ENCODE measurements around the gene TRAFD1. TPM values are rescaled to one million over a fixed set of nuclear protein-coding genes. Genes with fewer than 3 reads are reported as not detected.
"Not testable (repeated sequence)": the region's sequence is repeated elsewhere in the genome, so short reads cannot be mapped to it uniquely, and the experiment has no call there.

TRAFD1 gene
- total RNA-seq, 1 donor = 33.4 TPM

DNA sequence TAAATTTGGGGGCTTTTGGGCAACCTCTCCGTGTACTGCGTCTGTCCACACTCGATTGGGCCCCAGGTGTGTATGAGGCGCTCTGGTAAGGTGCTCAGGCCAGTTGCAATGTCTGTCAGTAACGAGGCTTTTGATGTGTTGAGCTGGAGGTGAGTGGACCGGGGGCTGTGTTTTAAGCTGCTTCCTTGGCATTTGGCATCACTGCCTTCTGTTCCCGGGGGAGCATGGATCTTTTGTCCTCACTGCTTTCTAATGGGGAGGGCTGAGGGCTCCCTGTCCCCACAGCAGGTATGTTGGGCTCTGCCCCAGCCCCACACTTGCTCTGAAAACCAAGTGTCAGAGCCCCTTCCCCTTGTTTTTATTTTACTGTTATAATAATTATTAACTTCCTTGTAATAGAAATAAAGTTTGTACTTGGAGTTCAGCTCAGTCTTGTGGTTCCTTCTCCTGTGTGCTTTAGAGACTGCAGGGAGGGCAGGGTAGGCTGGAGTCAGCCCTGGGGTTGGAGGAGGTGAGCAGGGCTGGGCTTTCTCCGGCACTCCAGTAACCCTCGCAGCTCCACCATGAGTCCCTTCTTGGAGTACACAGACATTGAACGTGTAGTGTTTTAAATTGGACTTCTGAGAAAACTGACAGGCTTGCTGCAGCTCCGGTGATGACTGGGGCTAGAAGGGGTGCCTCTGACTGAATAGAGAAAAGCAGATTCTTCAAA lies 28.0 kb downstream of the TRAFD1 start:
- no peak for DNase-seq (ENCODE audit: low read depth in 2 of 3, low spot score in 2 of 3)

DNA sequence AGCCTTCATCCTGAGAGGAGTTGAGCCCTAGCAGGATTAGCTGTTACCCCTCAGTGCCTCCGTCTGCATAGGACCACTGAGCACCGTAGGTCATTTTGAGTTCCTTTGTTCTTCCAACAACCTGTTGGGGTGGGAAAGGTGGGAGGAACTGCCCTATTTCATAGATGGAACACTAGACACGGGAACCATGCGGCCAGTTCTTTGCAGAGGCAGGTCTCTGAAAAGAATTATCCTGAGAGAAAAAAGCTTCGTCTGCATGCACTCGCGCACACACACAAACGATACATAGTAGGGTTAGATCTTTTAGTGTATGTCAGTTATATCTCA lies 28.5 kb downstream of the TRAFD1 start:
- no peak for DNase-seq (ENCODE audit: low read depth in 2 of 3, low spot score in 2 of 3)

DNA sequence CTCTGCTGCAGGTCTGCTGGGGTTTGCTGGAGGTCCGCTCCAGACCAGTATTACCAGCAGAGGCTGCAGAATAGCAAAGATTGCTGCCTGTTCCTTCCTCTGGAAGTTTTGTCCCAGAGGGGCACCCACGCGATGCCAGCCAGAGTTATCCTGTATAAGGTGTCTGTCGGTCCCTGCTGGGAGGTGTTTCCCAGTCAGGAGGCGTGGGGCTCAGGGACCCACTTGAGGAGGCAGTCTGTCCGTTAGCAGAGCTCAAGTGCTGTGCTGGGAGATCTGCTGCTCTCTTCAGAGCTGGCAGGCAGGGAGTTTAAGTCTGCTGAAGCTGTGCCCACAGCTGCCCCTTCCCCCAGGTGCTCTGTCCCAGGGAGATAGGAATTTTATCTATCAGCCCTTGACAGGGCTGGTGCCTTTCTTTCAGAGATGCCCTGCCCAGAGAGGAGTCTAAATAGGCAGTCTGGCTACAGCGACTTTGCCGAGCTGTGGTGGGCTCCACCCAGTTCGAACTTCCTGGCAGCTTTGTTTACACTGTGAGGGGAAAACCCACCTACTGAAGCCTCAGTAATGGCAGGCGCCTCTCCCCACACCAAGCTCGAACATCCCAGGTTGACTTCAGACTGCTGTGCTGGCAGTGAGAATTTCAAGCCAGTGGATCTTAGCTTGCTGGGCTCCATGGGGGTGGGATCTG lies 33.2 kb downstream of the TRAFD1 start:
- not testable (repeated sequence) for DNase-seq (ENCODE audit: low read depth in 2 of 3, low spot score in 2 of 3)

DNA sequence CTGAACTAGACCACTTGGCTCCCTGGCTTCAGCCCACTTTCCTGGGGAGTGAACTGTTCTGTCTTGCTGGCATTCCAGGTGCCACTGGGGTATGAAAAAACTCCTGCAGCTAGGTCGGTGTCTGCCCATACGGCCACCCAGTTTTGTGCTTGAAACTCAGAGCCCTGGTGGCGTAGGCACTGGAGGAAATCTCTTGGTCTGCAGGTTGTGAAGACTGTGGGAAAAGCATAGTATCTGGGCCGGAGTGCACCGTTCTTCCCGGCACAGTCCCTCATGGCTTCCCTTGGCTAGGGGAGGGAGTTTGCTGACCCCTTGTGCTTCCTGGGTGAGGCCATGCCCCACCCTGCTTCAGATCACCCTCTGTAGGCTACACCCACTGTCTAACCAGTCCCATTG lies 33.8 kb downstream of the TRAFD1 start:
- DNase-seq (ENCODE audit: low read depth in 2 of 3, low spot score in 2 of 3) = no peak

DNA sequence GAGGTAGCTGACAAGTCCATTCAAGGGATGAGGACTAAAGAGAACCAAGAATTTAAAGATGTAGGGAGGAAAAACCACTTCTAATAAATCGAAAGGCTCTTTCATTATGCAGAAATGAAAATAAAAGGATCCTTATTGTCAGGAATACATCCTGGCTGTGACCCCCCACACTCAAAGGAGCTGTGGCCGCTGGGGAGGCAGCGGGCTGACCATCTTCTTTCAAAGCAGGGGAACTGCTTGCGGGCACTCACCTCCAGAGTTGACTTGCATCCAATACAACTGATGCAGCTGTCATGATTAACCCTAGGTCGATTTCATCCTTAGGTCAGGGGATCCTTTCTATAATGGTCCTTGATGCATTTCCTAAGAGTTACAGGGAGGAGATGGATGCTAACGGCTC lies 35.3 kb downstream of the TRAFD1 start:
- no peak for DNase-seq (ENCODE audit: low read depth in 2 of 3, low spot score in 2 of 3)

DNA sequence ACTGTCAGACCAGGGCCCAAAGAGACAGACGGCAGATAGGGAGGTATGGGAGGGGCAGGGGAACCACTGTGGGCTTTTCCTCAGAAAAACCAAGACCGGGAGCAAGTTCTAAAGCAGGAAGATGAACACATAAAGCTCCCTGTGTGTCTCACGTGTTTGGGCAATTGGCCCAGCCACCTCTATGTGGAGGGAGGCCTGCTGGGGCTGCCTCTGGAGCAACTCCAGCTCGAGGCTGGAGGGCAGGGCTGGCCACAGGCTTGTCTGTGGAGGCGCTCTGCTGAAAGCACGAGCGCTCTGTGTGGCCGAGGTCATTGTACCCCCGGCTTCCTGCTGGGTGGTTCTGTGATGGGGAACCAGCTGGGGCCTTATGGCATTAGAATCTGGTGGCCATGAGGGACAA lies 36.4 kb downstream of the TRAFD1 start:
- no peak for DNase-seq (ENCODE audit: low read depth in 2 of 3, low spot score in 2 of 3)

DNA sequence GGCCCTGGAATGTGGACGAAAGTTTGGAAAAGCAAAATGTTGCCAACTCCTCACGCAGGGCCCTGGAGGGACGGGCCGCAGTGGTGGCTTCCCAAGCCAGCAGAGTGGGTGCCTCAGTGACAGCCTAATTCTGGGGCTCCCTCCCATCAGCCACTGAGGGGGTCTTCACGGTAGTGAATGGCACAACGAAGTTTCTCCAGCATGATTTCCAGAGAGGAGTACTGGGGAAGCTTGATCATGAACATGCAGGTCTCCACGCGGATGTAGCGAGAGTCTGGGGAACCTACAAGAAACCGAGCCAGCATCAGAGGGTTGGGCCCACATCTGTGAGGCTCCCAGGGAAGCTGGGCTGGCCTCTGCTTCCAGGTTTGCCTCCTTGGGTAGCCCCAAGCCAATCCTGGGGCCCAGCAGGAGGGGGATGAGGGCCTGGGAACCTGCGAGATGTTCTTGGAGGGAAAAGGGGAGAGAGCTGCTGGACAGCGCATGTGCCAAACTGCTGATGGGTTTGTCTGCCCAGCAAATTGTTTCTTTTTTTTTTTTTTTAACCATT lies 37.0 kb downstream of the TRAFD1 start:
- DNase-seq (ENCODE audit: low read depth in 2 of 3, low spot score in 2 of 3) = no peak

DNA sequence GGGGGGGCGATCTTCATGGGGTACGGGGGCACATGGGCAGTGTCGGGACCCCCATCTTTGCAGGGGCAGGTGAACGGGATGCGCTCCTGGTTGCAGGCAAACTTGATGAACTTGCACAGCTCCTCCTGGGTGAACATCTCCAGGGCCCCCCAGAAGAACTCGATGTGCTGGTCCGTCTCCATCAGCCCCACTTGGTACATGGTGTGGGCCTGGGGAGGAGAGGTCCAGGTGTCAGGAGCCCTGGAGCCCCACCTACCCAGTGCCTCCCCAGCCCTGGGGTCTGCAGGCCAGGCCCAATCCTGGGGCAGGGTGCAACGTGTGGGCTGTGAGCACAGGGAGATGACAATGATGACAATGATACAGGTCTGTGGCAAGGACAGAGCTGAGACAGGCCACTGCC lies 37.7 kb downstream of the TRAFD1 start:
- no peak for DNase-seq (ENCODE audit: low read depth in 2 of 3, low spot score in 2 of 3)

DNA sequence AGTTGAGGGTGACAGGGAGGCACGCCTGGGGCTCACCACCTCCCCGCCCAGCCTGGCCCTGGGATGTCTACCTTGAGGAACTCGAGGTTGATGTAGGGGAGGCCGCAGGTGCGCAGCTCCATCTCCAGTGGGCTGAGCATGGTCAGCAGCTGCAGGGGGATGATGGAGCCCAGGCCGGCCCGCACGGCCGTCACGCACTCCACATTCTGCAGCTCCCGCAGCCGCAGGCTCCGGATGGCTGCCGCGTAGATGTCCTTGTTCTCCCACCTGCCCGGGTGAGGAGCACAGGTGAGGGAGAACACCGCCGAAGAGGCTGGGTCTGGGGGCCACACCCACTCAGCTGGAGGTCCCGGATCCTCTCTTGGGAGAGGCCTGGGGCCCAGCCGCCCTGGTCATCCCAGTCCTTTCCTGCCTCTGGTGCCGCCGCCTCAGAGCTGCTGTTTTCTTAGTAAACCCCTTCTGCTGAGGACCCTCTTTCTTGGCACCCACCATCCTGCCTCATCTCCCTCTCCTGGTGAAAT lies 38.2 kb downstream of the TRAFD1 start:
- DNase-seq (ENCODE audit: low read depth in 2 of 3, low spot score in 2 of 3) = no peak

DNA sequence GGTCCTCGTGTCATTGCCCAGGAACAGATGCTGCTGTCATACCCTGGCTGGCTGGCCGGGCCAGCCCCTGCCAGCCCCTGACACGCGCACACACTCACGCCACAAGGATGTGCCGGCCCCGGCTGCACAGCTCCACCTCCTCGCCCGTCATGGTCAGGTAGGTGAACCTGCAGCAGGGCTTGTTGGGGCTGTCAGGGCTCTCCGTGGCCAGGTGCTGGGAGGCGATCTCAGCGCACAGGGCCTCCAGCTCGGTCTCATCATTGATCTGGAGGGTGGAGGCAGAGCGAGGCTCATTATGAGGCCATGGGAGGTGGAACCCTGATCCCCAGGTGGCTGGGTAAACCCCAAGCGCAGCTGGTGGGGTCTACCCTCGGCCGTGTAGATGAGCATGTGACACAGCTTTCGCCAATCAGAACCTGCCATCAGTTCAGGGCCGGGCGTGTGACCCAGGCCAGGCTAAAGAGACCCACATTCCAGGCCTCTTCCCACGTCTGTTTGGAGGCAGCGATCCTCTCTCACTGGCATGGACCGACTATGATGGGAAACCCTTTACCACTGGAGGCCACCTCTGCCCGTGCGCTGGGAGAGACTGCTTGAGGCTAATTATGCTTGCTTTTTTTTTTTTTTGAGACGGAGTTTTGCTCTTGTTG lies 38.8 kb downstream of the TRAFD1 start:
- no peak for DNase-seq (ENCODE audit: low read depth in 2 of 3, low spot score in 2 of 3)

DNA sequence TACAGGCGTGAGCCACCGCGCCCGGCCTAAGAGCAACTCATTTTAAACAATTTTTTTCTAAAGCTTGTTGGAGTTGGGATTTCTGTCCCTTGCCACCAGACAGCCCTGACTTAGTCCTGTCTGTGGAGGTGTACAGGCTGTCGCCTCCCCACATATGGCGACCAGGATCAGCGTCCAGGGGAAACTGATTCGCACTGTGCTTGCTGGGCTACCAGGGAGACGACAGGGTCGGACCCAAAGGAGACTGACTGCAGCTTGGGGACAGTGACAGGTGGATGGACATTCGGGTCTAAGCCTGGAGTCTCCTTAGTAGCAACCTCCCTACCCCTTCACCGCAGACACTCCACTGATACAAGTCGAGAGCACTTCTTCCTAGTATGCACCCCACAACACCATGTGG lies 40.3 kb downstream of the TRAFD1 start:
- DNase-seq (ENCODE audit: low read depth in 2 of 3, low spot score in 2 of 3) = no peak

DNA sequence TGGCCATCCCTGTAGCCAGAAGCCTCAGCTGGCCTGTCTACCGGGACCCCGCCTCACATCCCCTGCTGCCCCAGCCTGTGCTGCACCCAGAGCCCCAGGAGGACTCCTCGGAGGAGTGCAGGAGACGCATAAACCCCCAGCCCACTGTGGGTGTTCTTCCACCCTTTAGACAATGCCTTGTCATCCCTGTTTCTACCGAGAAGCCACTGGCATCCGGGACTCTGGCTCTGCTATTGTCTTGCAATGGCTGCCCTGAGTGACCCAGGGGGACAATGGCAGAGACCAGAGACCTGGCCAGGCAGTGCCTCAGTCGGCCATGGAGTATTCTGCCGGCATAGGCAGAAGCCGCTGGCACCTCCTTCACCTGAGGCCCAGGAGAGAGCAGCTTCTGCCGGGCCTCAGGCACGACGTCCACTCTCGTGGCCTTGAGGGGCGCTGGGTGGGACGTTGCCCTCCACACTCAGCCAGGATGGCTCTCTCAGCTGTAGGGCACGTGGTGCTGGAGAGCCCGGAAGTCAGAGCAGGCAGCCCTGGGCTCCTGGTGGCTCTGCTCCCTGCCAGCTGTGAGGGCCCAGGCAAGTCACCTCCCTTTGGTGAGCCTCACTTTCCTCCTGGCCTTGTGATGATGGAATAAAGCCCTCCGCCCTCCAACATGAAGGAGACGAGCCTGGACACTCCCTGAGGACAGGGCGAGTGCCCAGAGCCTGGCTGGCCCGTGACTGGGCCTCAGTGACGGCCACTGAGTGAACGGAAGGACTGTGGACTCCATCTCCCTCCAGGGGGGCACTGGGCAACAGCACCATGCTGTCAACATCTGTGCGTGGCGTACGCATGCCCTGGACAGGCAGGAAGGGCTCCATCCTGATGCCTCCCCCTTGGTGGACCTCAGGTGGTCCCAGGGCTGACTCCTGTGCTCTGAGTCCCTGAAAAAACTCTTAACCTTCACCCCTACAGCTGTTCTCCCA lies 41.0 kb downstream of the TRAFD1 start:
- DNase-seq (ENCODE audit: low read depth in 2 of 3, low spot score in 2 of 3) = no peak

DNA sequence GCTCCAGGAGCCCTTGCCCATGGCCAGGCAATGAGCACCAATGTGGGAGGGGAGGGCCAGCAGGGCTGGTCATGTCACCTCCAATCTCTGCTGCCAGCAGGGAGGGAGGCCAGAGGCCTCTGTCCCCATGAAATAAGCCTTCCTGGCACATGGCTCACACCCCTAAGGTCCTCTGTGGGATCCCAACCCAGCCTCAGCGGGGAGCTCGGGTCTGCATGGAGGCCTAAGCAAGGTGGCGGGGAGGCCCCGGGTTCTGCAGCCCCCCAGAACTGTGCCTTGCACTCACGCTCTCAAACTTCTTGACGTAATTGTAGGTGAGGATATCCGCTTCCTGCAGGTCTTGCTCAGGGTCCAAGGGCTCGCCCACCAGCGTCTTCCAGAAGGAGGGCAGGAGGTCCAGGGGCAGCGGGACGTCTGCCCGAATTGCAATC lies 41.7 kb downstream of the TRAFD1 start:
- DNase-seq (ENCODE audit: low read depth in 2 of 3, low spot score in 2 of 3) = no peak

DNA sequence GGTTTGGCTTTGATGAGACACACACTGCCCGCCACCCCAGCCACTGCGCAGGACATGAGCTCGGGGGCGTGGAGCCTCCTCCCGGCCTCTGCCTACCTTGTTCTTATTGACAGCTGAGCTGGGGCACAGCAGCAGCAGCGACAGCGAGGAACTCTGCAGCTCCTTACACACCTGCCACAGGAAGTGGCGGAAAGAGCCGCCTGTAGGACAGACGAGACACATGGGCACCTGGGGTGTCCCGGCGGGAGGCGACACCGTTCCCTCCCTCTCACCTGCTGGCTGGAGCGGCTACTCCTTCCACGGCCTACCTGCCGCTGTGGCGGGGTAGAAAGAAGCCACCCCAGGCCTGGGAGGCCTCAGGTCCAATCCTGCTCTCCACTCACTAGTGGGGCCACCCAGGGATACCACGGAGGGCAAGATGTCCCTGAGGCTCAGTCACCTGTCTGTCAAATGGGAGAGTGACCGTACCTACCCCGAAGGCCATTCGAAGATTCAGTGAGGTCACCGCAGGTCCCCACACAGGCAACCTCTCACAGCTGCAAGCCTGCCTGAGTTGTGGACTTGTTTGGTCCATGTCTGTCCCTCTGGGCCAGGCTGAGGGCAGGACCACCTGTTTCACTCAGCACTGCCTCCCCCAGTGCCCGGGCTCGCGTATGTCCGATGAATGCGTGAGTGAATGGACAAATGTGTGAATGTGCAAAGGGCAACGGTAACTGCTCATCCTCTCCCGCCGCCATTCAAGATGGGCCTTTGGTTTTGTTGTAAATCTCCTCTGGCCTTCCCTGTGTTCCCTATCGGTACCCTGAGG lies 42.6 kb downstream of the TRAFD1 start:
- DNase-seq (ENCODE audit: low read depth in 2 of 3, low spot score in 2 of 3) = no peak

DNA sequence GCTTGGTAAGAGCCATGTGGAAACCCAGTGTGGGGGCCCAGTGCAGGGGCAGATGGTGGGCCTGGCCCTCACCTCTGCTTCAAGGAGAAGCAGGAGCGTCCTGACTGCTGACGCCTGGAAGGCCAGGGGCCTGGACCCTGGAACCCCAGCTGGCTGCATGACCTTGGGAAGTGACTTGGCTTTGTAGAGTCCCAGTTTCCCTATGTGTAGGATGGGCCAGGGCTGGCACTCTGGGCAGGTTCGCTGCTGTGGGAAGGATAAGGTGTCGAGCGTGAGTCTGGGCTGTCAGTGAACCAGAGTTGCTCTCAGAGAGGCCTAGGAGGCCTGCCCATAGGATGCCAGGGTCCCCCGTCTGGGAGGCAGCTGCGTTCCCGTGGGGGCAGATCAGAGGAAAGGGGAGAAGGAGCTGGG lies 43.2 kb downstream of the TRAFD1 start:
- no peak for DNase-seq (ENCODE audit: low read depth in 2 of 3, low spot score in 2 of 3)

DNA sequence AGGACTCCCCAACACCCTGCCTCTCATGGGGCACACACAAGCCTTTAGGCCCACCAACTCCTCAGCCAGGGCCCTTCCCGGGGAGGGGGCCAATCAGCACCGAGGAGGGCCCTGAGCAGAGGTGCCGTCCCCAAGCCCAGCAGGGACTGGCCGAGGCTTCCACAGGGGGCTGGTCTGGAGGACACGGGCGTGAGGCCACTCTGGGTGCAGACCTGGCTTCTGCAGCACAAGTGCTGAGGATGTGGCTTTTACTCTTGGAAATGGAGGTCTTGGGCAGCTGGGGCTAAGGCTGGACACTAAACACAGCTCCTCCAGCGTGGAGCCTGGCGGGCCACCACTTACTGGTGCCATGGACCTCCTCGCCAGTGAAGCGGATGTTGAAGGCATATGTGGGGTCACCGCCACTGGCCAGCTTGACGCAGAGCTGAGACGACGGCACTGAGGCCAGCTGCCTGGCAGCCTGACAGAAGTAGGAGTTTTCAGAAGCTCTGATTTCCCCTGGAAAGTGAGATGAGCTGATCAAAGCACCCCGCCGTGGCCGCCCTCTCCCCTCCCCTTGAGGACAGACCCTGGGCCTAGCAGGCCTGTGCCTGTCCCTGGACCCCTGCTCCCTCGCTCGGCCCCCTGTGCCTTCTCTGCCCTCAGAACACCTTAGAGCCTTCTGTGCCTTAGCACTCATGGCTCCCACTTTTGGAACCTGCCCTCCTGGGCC lies 44.0 kb downstream of the TRAFD1 start:
- no peak for DNase-seq (ENCODE audit: low read depth in 2 of 3, low spot score in 2 of 3)

DNA sequence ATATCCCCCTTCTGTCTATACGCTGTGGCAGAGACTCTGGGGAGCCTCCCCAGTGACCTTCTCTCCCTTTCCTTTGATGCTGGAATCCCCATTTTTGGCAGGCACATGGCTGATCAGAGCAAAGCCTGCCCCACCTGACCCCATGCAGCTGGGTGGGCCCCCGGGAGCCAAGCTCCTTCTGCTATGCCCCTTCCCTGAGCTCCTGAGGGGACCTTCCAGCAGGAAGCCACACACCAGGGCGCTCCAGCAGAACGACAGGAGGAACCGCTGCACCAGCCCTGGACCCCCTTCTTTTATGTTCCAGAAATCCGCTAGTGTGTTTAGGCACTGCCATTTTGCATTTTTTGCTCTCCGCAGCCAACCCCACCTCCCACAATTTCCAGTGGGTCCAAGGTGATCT lies 44.6 kb downstream of the TRAFD1 start:
- no peak for DNase-seq (ENCODE audit: low read depth in 2 of 3, low spot score in 2 of 3)

DNA sequence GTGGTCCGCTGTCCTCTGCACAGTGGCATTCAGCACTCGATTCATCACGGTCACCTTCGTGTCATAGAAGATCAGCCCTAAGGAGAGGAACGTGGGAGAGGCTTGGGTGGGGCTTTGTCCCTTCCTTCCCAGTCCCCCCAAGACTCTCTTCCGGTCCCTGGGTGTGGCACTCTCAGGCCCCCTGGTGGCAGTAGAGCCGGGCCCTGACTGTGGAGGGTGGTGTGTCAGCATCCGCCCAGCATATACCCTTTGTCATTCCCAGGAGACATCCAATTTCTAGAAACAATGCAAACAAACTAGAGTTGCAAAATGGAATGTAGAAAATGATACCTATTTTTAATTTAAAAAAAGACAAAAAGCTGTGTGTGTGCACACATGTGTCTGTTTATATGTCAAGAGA lies 45.0 kb downstream of the TRAFD1 start:
- peak in 1 of 3 donors; percentile 15 for DNase-seq (ENCODE audit: low read depth in 2 of 3, low spot score in 2 of 3)

DNA sequence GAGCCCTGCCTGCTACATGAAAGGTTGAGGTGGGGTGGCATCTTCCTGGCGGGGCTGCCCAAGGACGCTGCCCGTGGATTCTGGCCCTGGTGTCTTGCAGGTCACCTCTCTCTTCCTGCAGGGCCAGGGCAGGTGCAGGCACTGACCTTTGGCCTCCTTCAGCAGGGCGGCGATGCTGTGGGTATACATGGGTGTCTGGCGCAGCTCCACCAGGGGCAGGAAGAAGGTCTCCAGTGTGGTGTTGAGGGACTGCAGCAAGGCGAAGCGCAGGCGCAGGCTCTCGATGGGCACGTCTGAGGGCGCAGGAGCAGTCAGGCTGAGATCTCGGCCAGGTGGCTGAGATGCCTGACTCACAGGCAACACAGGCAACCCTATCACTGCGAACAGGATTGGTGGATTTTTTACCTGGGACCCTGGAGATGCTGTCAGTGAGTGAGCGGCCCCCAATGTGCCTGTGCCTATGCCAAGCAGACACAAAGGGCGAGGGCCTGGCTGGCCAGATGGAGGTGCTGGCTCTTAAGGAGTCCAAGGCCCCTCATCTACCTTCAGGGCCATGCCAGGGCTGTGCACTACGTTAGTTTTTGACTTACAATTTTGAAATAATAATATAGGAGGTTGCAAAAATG lies 45.7 kb downstream of the TRAFD1 start:
- no peak for DNase-seq (ENCODE audit: low read depth in 2 of 3, low spot score in 2 of 3)
